ENCODE data around the gene SAMD4A. TPM values are rescaled to one million over a fixed set of nuclear protein-coding genes. Genes with fewer than 3 reads are reported as not detected.

Gene SAMD4A
- total and polyA plus RNA-seq, 8 donors, result 4.5 to 40.5 (median 8.0) TPM

DNA sequence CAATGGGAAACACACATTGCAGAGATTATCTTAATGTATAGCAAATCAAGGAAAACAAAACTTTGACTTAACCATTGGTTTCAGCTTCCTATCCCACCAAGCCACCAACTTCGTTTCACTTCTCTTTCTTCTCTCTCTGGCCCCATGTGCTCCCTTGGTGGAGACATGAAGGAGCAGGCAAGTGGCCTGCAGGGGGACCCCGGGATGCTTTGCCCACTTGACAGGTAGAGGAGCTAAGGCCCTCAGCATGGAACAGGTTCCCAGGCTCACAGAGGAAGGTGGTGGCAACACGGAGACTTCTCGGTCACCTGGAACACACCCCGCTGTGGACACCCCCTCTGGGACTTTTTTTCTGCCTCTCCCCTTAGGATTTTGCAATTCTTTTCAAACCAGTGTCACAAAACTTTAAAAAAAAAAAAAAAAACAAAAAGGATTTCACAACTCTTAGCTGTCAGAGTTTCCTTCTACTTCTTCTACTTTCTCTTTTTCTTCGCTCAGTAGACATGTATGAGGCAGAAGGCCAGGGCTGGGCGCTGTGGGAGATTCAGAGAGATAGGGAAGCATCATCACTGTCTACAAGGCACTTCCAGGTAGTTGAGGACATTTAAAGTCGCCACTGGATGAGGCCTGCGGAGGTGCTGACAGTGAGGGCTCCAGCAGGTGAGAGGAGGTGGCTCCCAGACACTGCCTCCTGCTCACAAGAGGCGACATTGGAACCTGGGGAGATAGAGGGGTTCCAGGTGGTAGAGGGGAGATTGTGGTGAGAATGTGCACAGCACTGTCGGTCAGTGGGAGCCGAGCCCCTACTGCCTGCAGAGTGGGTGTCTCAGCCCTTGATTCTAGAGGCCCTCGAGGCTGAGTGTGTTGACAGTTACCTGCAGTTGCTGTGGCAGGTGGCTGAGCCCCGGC is 216.1 kb downstream of the SAMD4A start:
- peak overlapping the region in 1 of 2 donors; percentile 49 for H3K27ac ChIP-seq
- H3K27me3 ChIP-seq, result no peaks in the 10 kb centered on the region
- peaks cover 0 to 30% of the 10 kb centered on the region in 2 donors for H3K36me3 ChIP-seq
- peaks cover 0 to 11% of the 10 kb centered on the region in 2 donors for H3K4me1 ChIP-seq
- DNase-seq, result peak in 1 of 4 donors; percentile 44
- H3K9me3 ChIP-seq, result no peaks in the 10 kb centered on the region
- peak; percentile 43 for ATAC-seq
- intact Hi-C loops (cut with DNase I), result no loop called here
- no peak overlapping the region for H3K4me3 ChIP-seq
- TF ChIP-seq CTCF (IDR thresholded peaks at IDR 0.05), result no peak

- DNase-seq (no peak), ATAC-seq (no peak)
- Histone ChIP-seq H3K4me1 (peaks cover 0 to 11% of the 10 kb centered on the region in 2 donors), H3K4me3 (no peak overlapping the region), H3K27me3 (no peaks in the 10 kb centered on the region), H3K36me3 (peaks cover 0 to 36% of the 10 kb centered on the region in 2 donors), H3K27ac (no peak overlapping the region), H3K9me3 (no peaks in the 10 kb centered on the region)
- TF ChIP-seq CTCF (IDR thresholded peaks at IDR 0.05), result no peak
- intact Hi-C loops (cut with DNase I), result no loop called here
These were observed 216.7 kb downstream of the SAMD4A start for GRCh38 chr14:54783660-54784015.

DNA sequence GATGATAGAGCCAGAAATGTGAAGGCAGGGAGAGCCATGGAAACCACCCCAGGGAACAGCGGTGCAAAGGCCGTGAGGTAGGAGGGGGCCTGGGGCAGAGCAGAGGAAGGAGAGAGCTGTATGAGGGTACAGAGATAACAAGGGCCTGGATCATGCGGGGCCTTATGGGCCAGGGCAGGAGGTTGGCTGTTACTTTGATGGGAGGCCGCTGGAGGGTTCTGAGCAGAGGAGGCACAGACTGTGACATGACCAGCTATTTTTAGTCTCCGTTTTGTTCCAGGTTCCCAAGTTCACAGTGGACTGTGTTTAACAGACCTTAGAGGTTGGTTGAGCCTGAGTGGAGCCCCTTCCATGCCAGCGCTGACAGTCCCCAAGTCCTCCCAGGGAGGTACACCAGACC is 217.1 kb downstream of the SAMD4A start:
- peaks cover 0 to 40% of the 10 kb centered on the region in 2 donors for H3K36me3 ChIP-seq
- H3K4me3 ChIP-seq, result no peak overlapping the region
- DNase-seq (no peak), ATAC-seq (no peak)
- H3K27me3 ChIP-seq, result no peaks in the 10 kb centered on the region
- no peak for TF ChIP-seq CTCF (IDR thresholded peaks at IDR 0.05)
- intact Hi-C loops (cut with DNase I), result no loop called here
- peaks cover 0 to 11% of the 10 kb centered on the region in 2 donors for H3K4me1 ChIP-seq
- H3K27ac ChIP-seq, result no peak overlapping the region
- no peaks in the 10 kb centered on the region for H3K9me3 ChIP-seq

GRCh38 chr14:54784657-54785056 is 217.7 kb downstream of the SAMD4A start:
- intact Hi-C loops (cut with DNase I), result no loop called here
- Histone ChIP-seq H3K4me1 (peaks cover 0 to 11% of the 10 kb centered on the region in 2 donors), H3K4me3 (no peak overlapping the region), H3K27ac (no peak overlapping the region), H3K36me3 (peaks cover 0 to 37% of the 10 kb centered on the region in 2 donors), H3K27me3 (no peaks in the 10 kb centered on the region), H3K9me3 (no peaks in the 10 kb centered on the region)
- TF ChIP-seq CTCF (IDR thresholded peaks at IDR 0.05), result no peak
- DNase-seq (no peak), ATAC-seq (no peak)

- peaks cover 0 to 11% of the 10 kb centered on the region in 2 donors for H3K4me1 ChIP-seq
These were observed 218.3 kb downstream of the SAMD4A start for GRCh38 chr14:54785136-54785777.

More at GRCh38 chr14:54785136-54785777, 218.3 kb downstream of the SAMD4A start:
- Histone ChIP-seq H3K9me3 (no peaks in the 10 kb centered on the region), H3K36me3 (peaks cover 0 to 31% of the 10 kb centered on the region in 2 donors), H3K27ac (no peak overlapping the region), H3K4me3 (no peak overlapping the region), H3K27me3 (no peaks in the 10 kb centered on the region)
- no peak for TF ChIP-seq CTCF (IDR thresholded peaks at IDR 0.05)
- no peak for DNase-seq
- ATAC-seq, result no peak
- intact Hi-C loops (cut with DNase I), result no loop called here

Measured in left lung (tissue), 10 donors.